ENCODE results near the gene KCNH3. TPM values are rescaled to one million over a fixed set of nuclear protein-coding genes. Genes with fewer than 3 reads are reported as not detected.

KCNH3 gene
- total and polyA plus RNA-seq, 2 of the 13 experiments (the other 11 are each of a cell fraction or from before 2014, with no cell fraction given), result 0.01 to 0.07 TPM

GRCh38 chr12:49565406-49566265 is 26.8 kb downstream of the KCNH3 start:
- no peak for ATAC-seq
- no peak overlapping the region for H3K4me3 ChIP-seq (replicated peaks in 1 of 3; ENCODE audit: insufficient read depth in 1 of 3, low read depth in 2 of 3, low read length in 3 of 3)
- H3K9me3 ChIP-seq (ENCODE audit: low read length), result no peaks in the 10 kb centered on the region
- no peak overlapping the region for H3K4me2 ChIP-seq (ENCODE audit: low read depth, low read length)
- ChIA-PET CTCF (ENCODE audit: low intra/inter-chr PET ratio, low total read pairs) (no interaction called here), POLR2A (interaction anchor here (0.9 to 2.6 kb wide), 2 partner anchors 15 to 176 kb away, joined by 3 to 11 read pairs; partner anchors contain the start of gene TMBIM6)
- no peaks in the 10 kb centered on the region; a peak in 1 of 5 replicates for H3K27me3 ChIP-seq (ENCODE audit: control insufficient read depth in 1 of 2, insufficient read depth in 2 of 2, low read length in 2 of 2)
- H3K79me2 ChIP-seq (ENCODE audit: insufficient read depth, low read length), result peaks cover 23% of the 10 kb centered on the region
- peaks cover 26% of the 10 kb centered on the region for H3K4me1 ChIP-seq (ENCODE audit: insufficient read depth, low read length)
- no peak overlapping the region for H3K27ac ChIP-seq (ENCODE audit: extremely low read length, insufficient read depth, low read length)
- H2AFZ ChIP-seq (ENCODE audit: low read length), result no peak overlapping the region
- intact Hi-C loops (cut with micrococcal nuclease; ENCODE audit: unreplicated experiment), result loop anchor here (5.0 kb wide), 2 partner anchors 57 to 568 kb away; partner anchors contain the start of genes DDN and PRPF40B
- H3K9ac ChIP-seq (ENCODE audit: insufficient read depth, low read depth, low read length), result no peak overlapping the region
- BruUV-seq (replicated peaks), result no TSS peak
- no peak for DNase-seq (ENCODE audit: low spot score)
- no peak for FAIRE-seq
- TF ChIP-seq ZNF564 (CRISPR knock-in tag; IDR thresholded peaks at IDR 0.05) (no peak), RFXAP (CRISPR knock-in tag; IDR thresholded peaks at IDR 0.05; ENCODE audit: borderline replicate concordance) (no peak), ZNF317 (CRISPR knock-in tag; IDR thresholded peaks at IDR 0.05) (no peak), TBX3 (IDR thresholded peaks at IDR 0.05; ENCODE audit: borderline replicate concordance) (no peak), ARNT2 (CRISPR knock-in tag; IDR thresholded peaks at IDR 0.05; ENCODE audit: low read depth) (no peak), ZNF530 (CRISPR knock-in tag; IDR thresholded peaks at IDR 0.05; ENCODE audit: low read depth) (no peak), ZNF205 (CRISPR knock-in tag; IDR thresholded peaks at IDR 0.05) (no peak), TEAD3 (CRISPR knock-in tag; optimal IDR thresholded peaks at IDR 0.05; ENCODE audit: borderline replicate concordance) (no peak), IKZF5 (CRISPR knock-in tag; IDR thresholded peaks at IDR 0.05) (no peak), ELF1 (CRISPR knock-in tag; IDR thresholded peaks at IDR 0.05) (no peak), ZNF782 (CRISPR knock-in tag; IDR thresholded peaks at IDR 0.05; ENCODE audit: borderline replicate concordance) (no peak)
- in situ Hi-C loops (cut with HindIII; ENCODE audit: extremely low pct_ligation_motif_present, low pct_unique_long_range_greater_than_20kb), result no loop called here
- H3K36me3 ChIP-seq (replicated peaks in 1 of 2; ENCODE audit: control insufficient read depth in 1 of 2, insufficient read depth in 2 of 2, low read length in 2 of 2), result peaks cover 16 to 54% of the 10 kb centered on the region in 2 experiments
- WGBS (ENCODE audit: low lambda C conversion rate), result 98% methylated on average over 12 of the region's 12 CpGs
- H4K20me1 ChIP-seq (ENCODE audit: insufficient read depth, low read length), result no peaks in the 10 kb centered on the region

Data from HepG2 (cell line).